Adrenal gland (tissue), 5 donors: Measurements from ENCODE around the gene PDIA2.

Source experiments
- POLR2A ChIP-seq, 2 donors: fragments of 450-650 bp; IDR thresholded peaks; one replicate each; pipeline ENCODE4 v1.6.1; 2017; ENCODE audit warnings: antibody characterized with exemption in 2 of 2, mild to moderate bottlenecking in 2 of 2, moderate library complexity in 1 of 2
- TF ChIP-seq, protein P1 (sequence below), 6 experiments: fragments of 450-650 bp in 4 of 6; fragments of 200-600 bp in 2 of 6; sonication (generic) in 1 of 6; IDR thresholded peaks; 1 replicate in 5 of 6; 2 replicates in 1 of 6; pipeline versions ENCODE4 v1.5.1 to v1.8.0; 2016 to 2021; ENCODE audit warnings: antibody characterized with exemption in 6 of 6, mild to moderate bottlenecking in 2 of 6, moderate library complexity in 1 of 6
- donor health status: DM: no; HTN: no; CAD: no.

GRCh38 chr16:287298-287811, 4.4 kb downstream of the PDIA2 start:
- TF ChIP-seq, protein P1, sequence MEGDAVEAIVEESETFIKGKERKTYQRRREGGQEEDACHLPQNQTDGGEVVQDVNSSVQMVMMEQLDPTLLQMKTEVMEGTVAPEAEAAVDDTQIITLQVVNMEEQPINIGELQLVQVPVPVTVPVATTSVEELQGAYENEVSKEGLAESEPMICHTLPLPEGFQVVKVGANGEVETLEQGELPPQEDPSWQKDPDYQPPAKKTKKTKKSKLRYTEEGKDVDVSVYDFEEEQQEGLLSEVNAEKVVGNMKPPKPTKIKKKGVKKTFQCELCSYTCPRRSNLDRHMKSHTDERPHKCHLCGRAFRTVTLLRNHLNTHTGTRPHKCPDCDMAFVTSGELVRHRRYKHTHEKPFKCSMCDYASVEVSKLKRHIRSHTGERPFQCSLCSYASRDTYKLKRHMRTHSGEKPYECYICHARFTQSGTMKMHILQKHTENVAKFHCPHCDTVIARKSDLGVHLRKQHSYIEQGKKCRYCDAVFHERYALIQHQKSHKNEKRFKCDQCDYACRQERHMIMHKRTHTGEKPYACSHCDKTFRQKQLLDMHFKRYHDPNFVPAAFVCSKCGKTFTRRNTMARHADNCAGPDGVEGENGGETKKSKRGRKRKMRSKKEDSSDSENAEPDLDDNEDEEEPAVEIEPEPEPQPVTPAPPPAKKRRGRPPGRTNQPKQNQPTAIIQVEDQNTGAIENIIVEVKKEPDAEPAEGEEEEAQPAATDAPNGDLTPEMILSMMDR (IDR thresholded peaks at IDR 0.05), result no peak
- TF ChIP-seq POLR2A (IDR thresholded peaks at IDR 0.05), result no peak
